Myocyte (in vitro differentiated cells): ENCODE results near the gene PUM2. TPM values are rescaled to one million over a fixed set of nuclear protein-coding genes. Genes with fewer than 3 reads are reported as not detected.
"Not testable (repeated sequence)": the region's sequence is repeated elsewhere in the genome, so short reads cannot be mapped to it uniquely, and the experiment has no call there.

Experiments used
- DNase-seq: peaks from one replicate; pipeline ENCODE4 v3.0.0-alpha.2; 2012; ENCODE audit warnings: low read depth
- polyA plus RNA-seq: library from polyadenylated mRNA; unstranded; fragments of >200 nt; gene quantifications from one replicate; pipeline ENCODE4 v1.2.1, GENCODE V29; 2012; ENCODE audit warnings: missing spikeins
- total RNA-seq: library from RNA; depleted of rRNA; stranded (reverse); fragments of >200 nt; gene quantifications from 2 replicates; pipeline ENCODE4 v1.2.3, GENCODE V29; 2014

The PUM2 gene
- 25.9 and 27.9 TPM in 2 replicates for total RNA-seq
- 26.1 TPM for polyA plus RNA-seq

DNA sequence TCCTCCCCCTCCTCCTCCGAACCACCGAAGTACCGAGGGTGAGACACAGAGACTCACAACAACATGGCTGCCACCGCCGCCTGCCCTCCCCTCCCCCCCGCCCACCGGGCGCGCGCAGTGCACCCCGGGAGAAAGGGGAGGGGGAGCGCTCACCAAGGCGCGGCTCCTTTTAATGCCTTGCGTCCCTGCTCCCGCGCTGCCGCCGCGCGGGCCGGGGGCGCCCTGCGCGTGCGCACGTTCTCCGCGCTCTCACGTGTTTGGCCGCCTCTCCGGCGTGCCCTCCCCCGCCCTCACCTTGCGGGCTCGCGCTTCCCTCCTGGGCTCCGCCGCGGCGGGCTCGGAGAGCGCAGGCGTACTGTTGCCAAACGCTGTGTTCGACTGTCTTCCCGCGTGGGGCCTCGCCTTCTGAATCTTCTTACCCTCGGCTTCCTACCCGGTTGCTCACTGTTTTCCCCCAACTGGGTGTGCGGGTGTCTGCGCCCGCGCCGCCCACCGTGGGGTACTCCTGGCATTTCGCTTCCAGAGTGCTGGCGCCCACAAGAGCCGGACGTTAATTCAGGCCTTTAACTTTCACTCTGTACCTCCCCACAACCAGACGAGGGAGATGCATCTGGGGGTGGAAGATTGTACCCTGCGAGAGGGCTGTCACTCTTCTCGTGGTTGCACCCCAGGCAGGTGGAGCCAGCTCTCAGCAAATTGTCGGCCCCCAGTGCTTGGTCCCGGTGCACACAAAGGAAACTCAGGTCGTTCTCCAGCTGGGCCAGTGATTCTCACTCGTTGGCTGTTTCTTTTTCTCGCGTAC, at the start of gene PUM2:
TSS of gene PUM2 (minus strand) at position 92 of the 802 bp plus-strand sequence. CDS start 23,484 bp downstream, outside the sequence.
- DNase-seq: peak; percentile 96

DNA sequence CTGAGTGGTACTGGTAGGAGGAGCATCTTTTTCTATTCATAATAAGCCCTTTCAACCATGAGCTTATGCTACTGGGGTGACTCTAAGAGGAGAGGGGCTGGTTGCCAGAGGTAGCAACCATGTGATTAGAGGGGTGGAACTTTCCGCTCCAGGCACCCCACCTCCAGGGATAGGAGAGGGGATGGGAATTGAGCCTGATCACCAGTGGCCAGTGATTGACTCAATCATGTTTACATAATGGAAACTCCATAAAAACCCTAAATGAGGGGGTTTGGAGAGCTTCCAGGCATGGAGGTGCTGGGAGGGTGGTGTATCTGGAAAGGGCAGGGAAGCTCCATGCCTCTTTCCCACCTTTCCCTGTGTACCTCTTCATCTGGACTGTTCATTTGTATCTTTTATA, 49.7 kb upstream of the PUM2 start:
- no peak for DNase-seq

DNA sequence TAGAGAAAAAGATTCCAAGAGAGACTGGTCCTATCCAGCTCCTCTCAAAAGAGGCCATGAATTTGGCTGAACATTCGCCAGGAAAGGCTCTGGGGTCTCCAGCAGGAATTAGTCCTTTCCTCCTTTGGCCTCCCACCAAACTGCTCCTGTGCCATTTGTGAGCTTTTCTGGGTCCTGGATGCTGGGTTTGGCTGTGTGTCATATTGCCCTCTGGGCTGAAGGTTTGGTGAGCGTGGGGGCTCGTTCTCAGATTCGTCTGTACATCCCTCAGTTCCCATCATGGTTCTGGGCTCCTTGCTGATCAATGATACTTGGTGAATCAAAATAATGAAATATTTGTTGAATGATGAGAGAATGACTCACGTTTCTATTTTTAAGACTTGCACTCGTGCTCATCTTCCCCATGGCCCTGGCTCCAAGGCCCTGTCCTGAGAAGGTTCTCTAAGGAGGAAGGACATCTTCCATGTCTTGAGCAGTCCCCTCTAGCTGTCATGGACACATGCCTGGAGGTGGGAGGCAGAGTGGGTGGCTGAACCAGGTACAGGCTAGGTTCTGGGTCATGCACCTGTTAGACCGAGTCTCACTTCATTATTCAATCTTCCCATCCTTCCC, 48.4 kb upstream of the PUM2 start:
- DNase-seq: peak; percentile 29

- no peak for DNase-seq
These were observed 47.3 kb upstream of the PUM2 start for GRCh38 chr2:20397811-20398447.

GRCh38 chr2:20396356-20397000, 45.8 kb upstream of the PUM2 start:
- DNase-seq: no peak

DNA sequence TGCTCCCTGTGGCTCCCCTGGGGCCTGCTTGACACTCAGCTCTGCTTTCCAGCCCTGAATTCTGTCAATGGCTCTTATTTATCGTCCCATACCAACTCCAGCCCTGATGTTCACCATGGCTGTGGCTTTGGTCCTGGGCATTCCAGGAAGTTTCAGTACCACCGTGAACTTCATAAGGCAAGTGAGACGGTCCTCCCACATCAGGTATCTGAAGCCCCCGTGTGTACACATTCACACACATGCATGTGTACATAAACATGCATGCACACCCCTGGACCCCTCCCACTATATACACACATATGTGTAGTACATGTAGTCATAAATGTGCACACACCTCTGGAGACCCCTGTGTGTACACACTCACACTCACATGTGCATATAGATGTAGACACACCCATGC, 43.3 kb upstream of the PUM2 start:
- no peak for DNase-seq

DNA sequence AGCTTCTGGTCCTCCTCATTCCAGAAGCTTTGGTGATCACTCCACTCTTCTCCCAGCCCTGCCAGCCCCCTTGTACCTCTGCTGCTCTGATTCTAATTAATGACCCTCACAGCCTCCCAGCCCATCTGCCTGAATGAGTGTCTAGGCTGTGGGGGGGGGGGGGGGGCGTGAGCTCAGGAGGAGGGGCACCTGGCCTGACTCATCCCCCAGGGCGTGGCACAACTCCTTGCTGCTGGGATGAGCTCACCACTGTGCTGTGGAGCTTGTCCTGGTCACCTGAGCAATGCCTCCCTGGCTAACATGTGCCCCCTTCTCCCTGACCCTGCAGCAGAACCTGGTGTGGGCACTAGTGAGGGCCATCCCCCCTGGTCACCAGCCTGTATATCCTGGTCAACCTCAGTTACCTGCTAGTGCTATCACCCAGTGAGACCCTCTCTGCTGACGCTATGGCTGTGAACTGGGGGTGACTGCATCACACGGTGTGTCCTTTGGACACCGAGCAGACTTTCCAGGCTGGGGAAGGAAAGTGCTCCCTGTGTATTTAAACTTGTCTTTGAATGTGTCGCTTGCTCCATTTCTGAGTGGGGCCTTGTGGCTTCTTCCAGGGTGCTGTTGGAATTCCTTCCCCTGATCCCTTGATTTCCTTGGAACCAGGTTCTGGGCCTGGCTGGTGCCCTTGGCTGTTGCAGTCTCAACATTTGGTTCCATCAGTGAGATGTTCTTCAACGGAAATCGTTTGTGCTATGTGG, 41.5 kb upstream of the PUM2 start:
- no peak for DNase-seq

- DNase-seq: peak; percentile 72
These were observed 40.0 kb upstream of the PUM2 start for GRCh38 chr2:20390524-20391123.

DNA sequence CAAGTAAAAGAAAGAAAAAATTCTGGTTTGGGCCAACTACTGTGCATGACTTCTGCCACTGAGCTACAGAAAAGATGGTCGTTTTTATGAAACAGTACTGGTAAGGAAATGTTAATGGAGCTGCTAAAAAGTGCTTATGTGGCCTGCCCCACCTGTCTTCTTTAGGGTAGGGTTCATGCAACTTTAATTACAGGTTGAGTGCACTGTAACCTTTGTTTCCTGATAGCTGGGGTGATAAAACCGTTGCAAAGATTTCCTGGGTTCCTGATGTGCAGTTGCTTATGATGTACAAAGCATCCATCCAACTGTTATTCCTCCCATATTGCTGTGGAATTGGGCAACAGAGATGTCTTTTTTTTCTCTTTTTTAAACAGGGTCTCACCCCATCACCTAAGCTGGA, 34.3 kb upstream of the PUM2 start:
- DNase-seq: no peak

- DNase-seq: peak; percentile 43
These were observed 32.5 kb upstream of the PUM2 start for GRCh38 chr2:20382965-20383810.

- peak; percentile 56 for DNase-seq
These were observed 30.8 kb upstream of the PUM2 start for GRCh38 chr2:20381457-20381856.

DNA sequence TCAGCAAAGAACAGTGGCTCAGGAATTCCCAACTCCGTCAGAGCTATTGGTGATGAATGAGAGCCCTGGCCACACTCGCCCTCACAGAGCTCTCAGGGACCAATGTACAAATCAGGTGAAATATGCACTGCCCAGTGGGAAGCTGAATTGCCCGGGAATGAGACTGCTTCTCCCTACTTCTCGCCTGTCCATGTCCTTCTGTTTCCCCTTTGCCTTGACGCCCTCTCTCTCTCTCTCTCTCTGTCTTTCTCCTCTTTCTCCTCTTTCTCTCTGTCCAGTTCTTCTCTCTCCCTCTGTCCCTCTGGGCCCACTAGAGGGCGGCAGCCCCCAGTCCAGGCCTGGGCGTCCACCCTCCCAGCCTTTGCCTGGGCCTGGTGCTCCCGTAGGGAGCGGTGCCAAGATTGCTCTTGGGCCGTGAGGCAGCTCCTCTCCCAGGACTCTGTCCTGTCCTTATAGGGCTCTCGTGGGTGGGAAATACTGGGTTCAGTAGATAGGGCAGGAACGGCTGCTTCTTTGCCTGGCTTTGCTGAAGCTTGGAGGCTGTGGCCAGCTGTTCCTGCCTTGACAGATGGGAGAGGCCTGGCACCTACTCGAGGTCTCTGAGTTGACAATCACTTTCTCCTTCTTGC, 28.4 kb upstream of the PUM2 start:
- peak; percentile 97 for DNase-seq

DNA sequence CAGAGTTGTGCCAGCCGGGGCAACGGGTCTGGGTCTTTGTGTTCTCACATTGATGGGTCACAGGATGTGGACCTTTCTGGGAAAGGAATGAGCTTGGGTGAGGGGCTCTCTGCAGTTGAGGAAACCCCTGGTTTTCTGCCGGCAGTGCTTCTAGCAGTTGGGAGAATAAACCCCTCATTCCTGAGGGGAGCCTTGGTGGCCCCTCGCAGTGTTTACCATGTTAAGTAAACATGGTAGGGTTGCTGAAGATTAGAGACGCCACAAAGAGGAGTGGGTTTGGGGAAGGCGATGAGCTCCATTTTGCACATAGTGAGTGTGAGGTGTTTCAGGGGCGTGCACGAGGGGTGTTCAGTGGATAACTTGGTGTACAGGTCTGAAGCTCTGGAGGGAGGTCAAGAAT, 27.7 kb upstream of the PUM2 start:
- no peak for DNase-seq

GRCh38 chr2:20377741-20378140, 27.1 kb upstream of the PUM2 start:
- DNase-seq: no peak

- not testable (repeated sequence) for DNase-seq
These were observed 24.3 kb upstream of the PUM2 start for GRCh38 chr2:20374982-20375381.

DNA sequence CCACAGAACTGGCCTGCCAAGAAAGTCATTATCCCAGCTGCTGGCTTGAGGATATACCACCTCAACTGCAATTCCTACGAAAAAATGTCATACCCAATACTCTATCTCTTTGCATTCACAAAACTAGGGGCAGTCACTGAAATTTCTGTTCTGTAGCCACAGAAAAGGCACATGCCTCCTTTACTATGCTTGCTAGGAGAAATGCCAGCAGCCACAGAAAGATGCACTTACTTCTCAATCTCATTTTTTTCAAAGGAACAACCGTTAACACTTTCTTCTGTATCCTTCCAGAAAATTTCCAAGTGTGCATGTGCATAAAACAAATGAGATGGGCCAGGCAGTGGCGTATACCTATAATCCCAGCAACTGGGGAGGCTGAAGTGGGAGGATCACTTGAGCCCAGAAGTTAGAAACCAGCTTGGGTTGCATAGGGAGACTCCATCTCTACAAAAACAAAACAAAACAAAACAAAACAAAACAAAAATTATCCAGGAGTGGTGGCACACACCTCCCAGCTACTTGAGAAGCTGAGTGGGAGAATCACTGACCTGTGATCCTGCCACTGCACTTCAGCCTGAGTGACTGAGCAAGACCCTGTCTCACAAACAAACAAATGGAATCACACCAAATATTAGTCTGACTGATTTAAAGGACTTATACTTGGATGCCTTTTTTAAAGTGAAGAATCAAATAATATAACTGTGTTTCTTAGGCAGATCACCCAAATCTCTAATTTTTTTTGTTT, 22.4 kb upstream of the PUM2 start:
- no peak for DNase-seq

- no peak for DNase-seq
These were observed 20.8 kb upstream of the PUM2 start for GRCh38 chr2:20371323-20372025.

DNA sequence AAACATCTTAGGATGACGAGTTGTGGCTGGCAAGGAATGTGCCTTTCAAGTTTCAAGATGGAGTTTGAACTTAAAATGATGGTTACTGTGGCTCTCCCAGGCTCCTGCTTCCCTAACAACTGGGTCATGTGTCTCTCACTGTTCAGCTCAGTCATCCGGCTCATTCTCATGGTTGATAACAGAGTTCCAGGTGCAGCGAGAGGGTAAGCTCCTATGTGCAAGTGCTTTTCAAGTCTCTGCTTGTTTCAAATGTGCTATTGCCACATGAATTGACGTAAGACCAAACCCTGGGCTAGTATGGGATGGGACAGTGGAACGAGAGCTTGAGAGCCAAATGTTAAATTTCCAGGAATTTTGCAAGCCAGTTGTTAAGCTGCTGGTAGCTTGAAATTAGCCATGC, 19.5 kb upstream of the PUM2 start:
- no peak for DNase-seq
